ENCODE data around the gene RGSL1. TPM values are rescaled to one million over a fixed set of nuclear protein-coding genes. Genes with fewer than 3 reads are reported as not detected.
A peak's percentile ranks its signal among the peaks of the same experiment; 100 is the strongest.

RGSL1 gene
- total RNA-seq, 2 experiments from 2014 or later, result not detected

DNA sequence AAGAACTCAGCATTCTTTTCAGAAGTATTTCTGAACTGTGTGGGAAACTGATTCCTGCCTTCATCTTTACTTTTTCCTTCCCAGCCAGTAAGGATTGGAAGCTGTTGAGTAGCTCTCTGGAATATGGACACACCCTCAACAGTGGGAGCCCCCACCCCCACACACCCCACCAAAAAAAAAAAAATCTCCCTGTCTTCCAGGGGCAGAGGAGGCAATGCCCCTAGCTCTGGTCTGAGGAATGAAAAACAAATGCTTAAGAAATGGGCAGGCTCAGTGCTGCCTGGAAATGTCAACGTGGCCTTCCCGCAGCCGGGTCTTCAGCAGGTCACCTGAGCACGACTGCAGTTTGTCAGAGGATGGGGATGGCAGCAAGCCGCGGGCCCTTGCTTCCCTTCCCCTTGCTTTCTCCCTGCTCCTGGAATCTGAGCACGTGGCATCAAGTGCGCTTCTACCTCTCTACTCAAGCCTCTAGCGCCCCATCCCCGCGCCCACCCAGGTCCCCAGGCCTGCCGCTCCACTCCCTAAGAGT is 153.8 kb downstream of the RGSL1 start:
- Histone ChIP-seq H4K20me1 (ENCODE audit: insufficient read depth, low read length) (peaks cover 24% of the 10 kb centered on the region; the same call in 1 of the 2 replicates), H3K4me1 (ENCODE audit: insufficient read depth, low read length, poor library complexity, severe bottlenecking) (peaks cover 64% of the 10 kb centered on the region), H3K4me3 (ENCODE audit: low read depth, low read length, poor library complexity, severe bottlenecking) (peak overlapping the region; percentile 80), H3K27ac (ENCODE audit: low read depth, low read length, poor library complexity, severe bottlenecking) (peak overlapping the region; percentile 47), H2AFZ (ENCODE audit: low read length) (no peak overlapping the region), H3K36me3 (ENCODE audit: insufficient read depth, low read length) (peaks cover 46% of the 10 kb centered on the region), H3K79me2 (ENCODE audit: insufficient read depth, low read depth, low read length) (peaks cover 42% of the 10 kb centered on the region), H3K9me2 (ENCODE audit: insufficient read depth, low read length) (no peaks in the 10 kb centered on the region), H3K9me3 (ENCODE audit: low read length) (no peaks in the 10 kb centered on the region), H3K4me2 (ENCODE audit: low read length) (peak overlapping the region; percentile 84)
- peak; percentile 60 for DNase-seq (ENCODE audit: low spot score)
- intact Hi-C loops (cut with micrococcal nuclease; ENCODE audit: unreplicated experiment), result loop anchor here (1.0 to 10.0 kb wide), 5 partner anchors 12 to 311 kb away; no protein-coding TSS in a partner anchor
- ChIA-PET CTCF (ENCODE audit: unreplicated experiment) (interaction anchor here (0.6 to 12.7 kb wide), 5 partner anchors 15 to 181 kb away, joined by 3 to 189 read pairs (median 4); no protein-coding TSS in a partner anchor), POLR2A (interaction anchor here (0.5 to 5.2 kb wide), 34 partner anchors 11 to 1376 kb away, joined by 3 to 69 read pairs (median 4); partner anchors contain the start of gene RGS8)
- BruUV-seq (replicated peaks), result TSS peak; percentile 73
- no peak for TF ChIP-seq EZH2phosphoT487 (IDR thresholded peaks at IDR 0.05; ENCODE audit: borderline replicate concordance, low read depth, low read length)
- TF ChIP-seq, protein P1, sequence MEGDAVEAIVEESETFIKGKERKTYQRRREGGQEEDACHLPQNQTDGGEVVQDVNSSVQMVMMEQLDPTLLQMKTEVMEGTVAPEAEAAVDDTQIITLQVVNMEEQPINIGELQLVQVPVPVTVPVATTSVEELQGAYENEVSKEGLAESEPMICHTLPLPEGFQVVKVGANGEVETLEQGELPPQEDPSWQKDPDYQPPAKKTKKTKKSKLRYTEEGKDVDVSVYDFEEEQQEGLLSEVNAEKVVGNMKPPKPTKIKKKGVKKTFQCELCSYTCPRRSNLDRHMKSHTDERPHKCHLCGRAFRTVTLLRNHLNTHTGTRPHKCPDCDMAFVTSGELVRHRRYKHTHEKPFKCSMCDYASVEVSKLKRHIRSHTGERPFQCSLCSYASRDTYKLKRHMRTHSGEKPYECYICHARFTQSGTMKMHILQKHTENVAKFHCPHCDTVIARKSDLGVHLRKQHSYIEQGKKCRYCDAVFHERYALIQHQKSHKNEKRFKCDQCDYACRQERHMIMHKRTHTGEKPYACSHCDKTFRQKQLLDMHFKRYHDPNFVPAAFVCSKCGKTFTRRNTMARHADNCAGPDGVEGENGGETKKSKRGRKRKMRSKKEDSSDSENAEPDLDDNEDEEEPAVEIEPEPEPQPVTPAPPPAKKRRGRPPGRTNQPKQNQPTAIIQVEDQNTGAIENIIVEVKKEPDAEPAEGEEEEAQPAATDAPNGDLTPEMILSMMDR (conservative IDR thresholded peaks at IDR 0.05; ENCODE audit: low read length), result no peak

DNA sequence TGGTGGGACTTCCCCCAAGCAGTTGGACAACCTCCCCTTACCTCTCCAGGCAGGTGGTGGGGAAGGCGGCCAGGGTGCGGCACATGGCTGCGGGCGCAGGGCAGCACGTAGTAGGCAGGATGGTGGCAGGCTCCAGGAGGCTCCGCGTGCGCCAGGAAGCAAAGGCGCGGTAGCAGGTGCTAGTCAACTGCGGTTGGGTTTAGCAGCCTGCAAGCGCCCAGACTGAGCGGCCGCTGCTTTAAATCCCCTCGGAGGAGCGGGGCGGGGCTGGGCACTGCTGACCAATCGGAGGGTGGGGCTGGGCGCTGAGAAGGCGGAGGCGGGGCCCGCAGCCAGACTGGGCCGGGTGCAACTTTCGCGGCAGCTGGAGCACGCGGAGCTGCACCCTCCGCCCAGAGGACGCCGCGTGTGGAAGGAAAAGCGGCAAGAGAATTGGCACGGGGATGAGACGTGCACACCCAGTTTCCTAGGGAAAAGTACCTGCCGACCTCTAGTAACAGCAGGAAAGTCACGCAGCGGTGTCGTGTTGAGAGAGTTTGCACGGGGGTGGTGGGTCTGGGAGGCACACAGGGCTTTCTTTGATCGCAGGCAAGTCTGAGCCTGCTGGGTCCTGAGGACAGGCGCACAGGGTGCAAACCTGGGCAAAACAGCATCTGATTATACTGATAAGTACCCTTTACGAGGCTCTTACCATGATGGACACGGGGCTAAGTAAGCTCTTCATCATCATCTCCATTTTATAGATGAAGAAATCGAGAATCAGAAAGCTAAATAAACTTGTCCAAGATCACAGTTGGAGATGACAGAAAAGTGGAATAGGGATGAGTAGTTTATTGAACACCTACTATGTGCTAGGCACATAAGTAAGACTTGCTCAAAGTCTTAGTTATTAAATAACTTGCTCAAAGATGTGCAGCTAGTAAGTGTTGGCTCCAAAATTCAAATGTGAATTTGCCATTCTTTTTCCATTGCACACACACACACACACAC is 154.5 kb downstream of the RGSL1 start, which contains the start of gene RGS16:
TSS of gene RGS16 (minus strand) at position 215 of the 990 bp plus-strand sequence. CDS start at position 85, 130 bp downstream.
- H4K20me1 ChIP-seq (ENCODE audit: insufficient read depth, low read length), result peaks cover 24% of the 10 kb centered on the region; the same call in 1 of the 2 replicates
- intact Hi-C loops (cut with micrococcal nuclease; ENCODE audit: unreplicated experiment), result loop anchor here (1.0 to 10.0 kb wide), 4 partner anchors 11 to 310 kb away; no protein-coding TSS in a partner anchor
- H3K9me2 ChIP-seq (ENCODE audit: insufficient read depth, low read length), result no peaks in the 10 kb centered on the region
- H3K27ac ChIP-seq (ENCODE audit: low read depth, low read length, poor library complexity, severe bottlenecking), result peak within 1 kb of the TSS; percentile 47
- peak within 1 kb of the TSS; percentile 15; the same call in 1 of the 2 replicates for H2AFZ ChIP-seq (ENCODE audit: low read length)
- CTCF ChIA-PET (ENCODE audit: unreplicated experiment), result interaction anchor here (0.6 to 12.7 kb wide), 6 partner anchors 43 to 181 kb away, joined by 3 to 189 read pairs (median 5); no protein-coding TSS in a partner anchor
- H3K4me1 ChIP-seq (ENCODE audit: insufficient read depth, low read length, poor library complexity, severe bottlenecking), result peaks cover 59% of the 10 kb centered on the region
- peaks cover 39% of the 10 kb centered on the region for H3K36me3 ChIP-seq (ENCODE audit: insufficient read depth, low read length)
- BruUV-seq (replicated peaks), result no TSS peak
- TF ChIP-seq EZH2phosphoT487 (IDR thresholded peaks at IDR 0.05; ENCODE audit: borderline replicate concordance, low read depth, low read length), result no peak
- TF ChIP-seq, protein P1 (conservative IDR thresholded peaks at IDR 0.05; ENCODE audit: low read length), result no peak
- peak; percentile 96 for DNase-seq (ENCODE audit: low spot score)
- H3K79me2 ChIP-seq (ENCODE audit: insufficient read depth, low read depth, low read length), result peaks cover 42% of the 10 kb centered on the region
- POLR2A ChIA-PET, result interaction anchor here (0.6 to 5.2 kb wide), 25 partner anchors 10 to 1377 kb away, joined by 3 to 69 read pairs (median 4); no protein-coding TSS in a partner anchor
- peak within 1 kb of the TSS; percentile 84 for H3K4me2 ChIP-seq (ENCODE audit: low read length)
- H3K4me3 ChIP-seq (ENCODE audit: low read depth, low read length, poor library complexity, severe bottlenecking), result peak within 1 kb of the TSS; percentile 80
- H3K9me3 ChIP-seq (ENCODE audit: low read length), result no peaks in the 10 kb centered on the region

Measured in OCI-LY7 (cell line).